ENCODE measurements around the gene WNT10A.
A peak's percentile ranks its signal among the peaks of the same experiment; 100 is the strongest.

Gene WNT10A

DNA sequence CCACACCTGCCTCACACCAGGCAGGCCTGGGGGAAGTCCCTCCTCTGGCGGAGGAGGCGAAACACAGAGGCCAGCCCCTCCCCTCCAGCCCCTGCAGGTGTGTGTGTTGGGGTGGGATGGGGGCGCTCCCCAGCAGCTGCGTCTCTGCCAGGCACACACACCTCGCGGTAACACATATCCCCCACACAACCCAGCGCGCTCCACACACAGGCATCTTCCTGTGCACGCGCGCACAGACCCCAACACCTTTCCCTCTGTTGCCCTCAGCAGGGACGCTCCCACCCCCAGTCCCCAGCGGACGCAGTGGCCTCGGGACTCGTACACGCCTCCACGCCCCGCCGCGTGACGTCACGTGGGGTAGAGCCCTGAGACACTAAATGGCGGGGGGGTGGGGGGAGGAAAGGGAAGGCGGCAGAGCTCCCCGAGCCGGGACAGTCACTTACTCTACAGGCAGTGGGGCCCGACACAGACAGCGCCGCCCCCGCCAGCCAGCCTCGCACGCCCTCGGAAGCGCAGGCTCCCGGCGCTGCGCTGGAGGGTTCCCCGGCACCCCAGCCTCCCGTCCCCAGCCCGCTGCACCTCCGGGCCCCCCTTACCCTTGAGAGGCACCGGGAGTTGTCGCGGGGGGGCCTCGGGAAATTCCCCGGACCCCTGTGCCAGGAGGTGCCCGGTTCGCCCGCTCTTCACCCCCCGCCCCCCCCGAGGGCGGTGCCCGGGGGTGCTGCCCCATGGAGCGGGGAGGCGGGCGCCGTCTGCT lies at the start of gene WNT10A:
Gene WNT10A, plus strand, starts transcription at position 751 of the 757 bp plus-strand sequence. CDS start 144 bp downstream, outside the sequence.
- no peak for DNase-seq (ENCODE audit: extremely low read depth, low read depth)
- TF ChIP-seq, protein P1, sequence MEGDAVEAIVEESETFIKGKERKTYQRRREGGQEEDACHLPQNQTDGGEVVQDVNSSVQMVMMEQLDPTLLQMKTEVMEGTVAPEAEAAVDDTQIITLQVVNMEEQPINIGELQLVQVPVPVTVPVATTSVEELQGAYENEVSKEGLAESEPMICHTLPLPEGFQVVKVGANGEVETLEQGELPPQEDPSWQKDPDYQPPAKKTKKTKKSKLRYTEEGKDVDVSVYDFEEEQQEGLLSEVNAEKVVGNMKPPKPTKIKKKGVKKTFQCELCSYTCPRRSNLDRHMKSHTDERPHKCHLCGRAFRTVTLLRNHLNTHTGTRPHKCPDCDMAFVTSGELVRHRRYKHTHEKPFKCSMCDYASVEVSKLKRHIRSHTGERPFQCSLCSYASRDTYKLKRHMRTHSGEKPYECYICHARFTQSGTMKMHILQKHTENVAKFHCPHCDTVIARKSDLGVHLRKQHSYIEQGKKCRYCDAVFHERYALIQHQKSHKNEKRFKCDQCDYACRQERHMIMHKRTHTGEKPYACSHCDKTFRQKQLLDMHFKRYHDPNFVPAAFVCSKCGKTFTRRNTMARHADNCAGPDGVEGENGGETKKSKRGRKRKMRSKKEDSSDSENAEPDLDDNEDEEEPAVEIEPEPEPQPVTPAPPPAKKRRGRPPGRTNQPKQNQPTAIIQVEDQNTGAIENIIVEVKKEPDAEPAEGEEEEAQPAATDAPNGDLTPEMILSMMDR (IDR thresholded peaks at IDR 0.05; ENCODE audit: low read depth, low read length), result no peak

DNA sequence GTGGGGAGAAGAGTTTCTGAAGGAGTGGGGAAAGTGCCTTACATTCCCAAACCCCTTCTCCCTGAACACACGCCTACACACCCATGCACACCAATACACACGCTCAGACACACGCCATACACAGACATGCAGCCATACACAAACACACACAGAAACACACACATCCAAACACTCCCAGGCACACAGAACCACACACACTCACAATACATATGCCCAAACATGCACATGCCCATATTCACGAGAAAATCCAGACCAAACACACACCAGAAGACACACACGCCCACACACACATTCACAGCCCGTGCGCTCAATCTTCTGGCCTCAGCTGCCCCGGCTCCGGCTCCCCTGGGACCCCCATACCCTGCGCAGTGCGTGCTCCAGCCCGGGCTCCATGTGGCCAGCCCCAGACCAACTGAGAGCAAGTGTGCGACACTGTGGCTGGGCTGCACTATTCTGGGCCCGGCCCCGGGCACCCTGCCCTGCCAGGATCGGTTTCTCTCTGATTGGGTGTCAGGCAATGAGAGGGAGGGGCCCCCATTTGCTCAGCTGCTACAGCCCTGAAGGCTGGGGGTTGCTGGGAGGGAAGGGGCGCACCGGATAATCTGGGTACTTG lies 49.2 kb upstream of the WNT10A start, which contains the start of gene PRKAG3:
Gene PRKAG3, minus strand, starts transcription at position 426 of the 613 bp plus-strand sequence.
- no peak for DNase-seq (ENCODE audit: extremely low read depth, low read depth)
- TF ChIP-seq, protein P1 (IDR thresholded peaks at IDR 0.05; ENCODE audit: low read depth, low read length), result no peak

DNA sequence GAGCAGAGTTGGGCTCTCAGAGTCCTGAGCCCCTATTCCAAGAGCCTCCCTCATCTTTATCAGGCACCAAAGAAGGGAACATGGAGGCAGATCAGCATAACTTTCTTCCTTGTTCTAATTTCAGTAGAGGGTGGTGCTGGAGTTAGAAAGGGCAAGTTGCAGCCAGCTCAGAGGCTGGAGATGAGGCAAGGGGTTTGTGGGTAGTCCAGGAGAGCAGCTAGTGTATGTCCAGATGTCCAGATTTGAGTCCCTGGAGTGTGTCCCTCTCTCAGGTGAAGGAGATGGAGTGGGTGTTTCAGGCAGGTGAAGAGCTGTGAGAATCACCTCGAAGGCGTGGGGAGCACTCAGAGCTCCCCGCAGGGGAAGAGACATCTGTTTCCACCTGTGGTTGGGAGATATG lies 48.6 kb upstream of the WNT10A start:
- DNase-seq (ENCODE audit: extremely low read depth, low read depth), result no peak
- TF ChIP-seq, protein P1 (IDR thresholded peaks at IDR 0.05; ENCODE audit: low read depth, low read length), result no peak

DNA sequence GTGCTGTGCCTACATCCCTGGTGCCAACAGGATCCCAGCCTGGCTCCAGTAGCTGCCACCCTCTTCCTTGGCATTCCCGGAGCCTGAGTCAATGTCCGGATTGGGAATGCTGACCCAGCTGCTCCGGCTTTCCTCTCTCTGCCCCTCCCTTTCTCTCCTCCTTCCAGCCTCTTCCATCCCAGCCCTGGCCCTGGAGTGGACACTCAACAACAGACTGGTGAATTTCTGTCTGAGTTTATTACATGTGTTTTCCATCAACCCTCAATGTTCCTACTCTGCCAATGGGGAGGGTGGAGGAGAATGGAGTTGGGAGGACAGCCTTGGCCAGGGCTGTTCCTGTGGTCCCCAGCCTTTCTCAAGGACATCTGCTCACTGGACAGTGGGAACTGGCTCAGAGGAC lies 48.1 kb upstream of the WNT10A start:
- peak; percentile 8 for DNase-seq (ENCODE audit: extremely low read depth, low read depth)
- TF ChIP-seq, protein P1 (IDR thresholded peaks at IDR 0.05; ENCODE audit: low read depth, low read length), result no peak

DNA sequence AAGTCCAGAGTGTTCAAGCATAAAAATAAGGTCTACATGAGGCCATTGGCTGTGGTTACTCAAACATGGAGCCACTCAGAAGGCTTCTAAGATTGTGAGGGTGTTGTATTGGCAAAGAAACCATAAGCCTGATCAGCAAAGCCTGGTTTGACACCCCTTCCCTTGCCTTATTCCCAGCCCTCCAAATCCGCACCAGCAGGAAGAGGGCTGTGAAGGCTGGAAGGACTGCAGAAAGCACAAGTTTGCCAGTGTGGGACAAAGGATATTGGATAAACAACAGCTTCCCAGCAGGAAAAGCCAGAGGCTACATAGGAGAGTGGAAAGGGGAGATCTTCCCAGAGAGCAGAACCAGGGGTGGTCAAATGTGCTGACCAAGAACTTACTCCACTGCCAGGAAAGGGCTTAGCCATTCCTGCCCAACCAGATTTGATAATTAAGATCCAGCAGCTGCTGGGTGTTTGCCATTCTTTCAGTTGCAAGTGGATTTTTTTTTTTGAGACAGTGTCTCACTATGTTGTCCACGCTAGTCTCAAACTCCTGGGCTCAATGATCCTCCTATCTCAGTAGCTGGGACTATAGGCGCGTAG lies 47.5 kb upstream of the WNT10A start:
- no peak for DNase-seq (ENCODE audit: extremely low read depth, low read depth)
- TF ChIP-seq, protein P1 (IDR thresholded peaks at IDR 0.05; ENCODE audit: low read depth, low read length), result no peak

DNA sequence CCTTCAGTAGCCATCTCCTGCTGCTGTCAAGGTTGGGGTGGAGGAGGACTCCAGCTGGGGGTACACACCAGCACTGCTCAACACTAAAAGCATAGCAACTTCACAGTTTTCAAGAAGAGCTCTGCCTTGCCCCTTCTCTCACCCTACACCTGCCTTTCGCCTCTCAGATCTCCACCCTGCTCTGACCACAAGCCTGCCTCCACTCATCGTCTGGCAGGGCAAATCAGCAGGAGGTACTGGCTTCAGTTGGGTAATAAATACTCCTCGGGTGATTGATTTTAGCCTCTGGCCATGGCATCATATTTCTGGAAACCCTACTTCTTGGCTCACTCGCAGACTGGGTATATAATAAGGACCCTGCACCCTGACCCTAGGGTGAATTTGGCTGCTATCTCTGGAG lies 46.0 kb upstream of the WNT10A start:
- DNase-seq (ENCODE audit: extremely low read depth, low read depth), result no peak
- TF ChIP-seq, protein P1 (IDR thresholded peaks at IDR 0.05; ENCODE audit: low read depth, low read length), result no peak

DNA sequence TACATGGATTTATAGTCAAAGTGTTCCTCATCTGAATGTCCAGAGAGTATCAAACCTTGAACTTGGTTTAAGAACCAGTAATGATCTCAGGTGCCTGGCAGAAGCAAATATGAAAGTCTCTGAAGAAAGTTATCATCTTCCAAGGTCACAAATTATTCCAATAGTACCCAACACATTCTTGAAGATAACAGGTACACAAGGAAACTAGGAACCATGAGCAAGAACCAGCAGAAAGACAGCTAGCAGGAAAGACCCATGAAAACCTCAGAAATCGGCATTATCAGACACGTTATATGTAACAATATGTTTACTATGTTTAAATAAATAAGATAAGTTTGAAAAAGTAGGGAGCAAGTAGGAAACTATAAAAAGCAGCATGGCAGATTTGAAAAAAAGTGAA lies 43.2 kb upstream of the WNT10A start:
- no peak for DNase-seq (ENCODE audit: extremely low read depth, low read depth)
- TF ChIP-seq, protein P1 (IDR thresholded peaks at IDR 0.05; ENCODE audit: low read depth, low read length), result no peak

All from AG09319 (cell line).